ENCODE results near the gene TAF1L.

DNA sequence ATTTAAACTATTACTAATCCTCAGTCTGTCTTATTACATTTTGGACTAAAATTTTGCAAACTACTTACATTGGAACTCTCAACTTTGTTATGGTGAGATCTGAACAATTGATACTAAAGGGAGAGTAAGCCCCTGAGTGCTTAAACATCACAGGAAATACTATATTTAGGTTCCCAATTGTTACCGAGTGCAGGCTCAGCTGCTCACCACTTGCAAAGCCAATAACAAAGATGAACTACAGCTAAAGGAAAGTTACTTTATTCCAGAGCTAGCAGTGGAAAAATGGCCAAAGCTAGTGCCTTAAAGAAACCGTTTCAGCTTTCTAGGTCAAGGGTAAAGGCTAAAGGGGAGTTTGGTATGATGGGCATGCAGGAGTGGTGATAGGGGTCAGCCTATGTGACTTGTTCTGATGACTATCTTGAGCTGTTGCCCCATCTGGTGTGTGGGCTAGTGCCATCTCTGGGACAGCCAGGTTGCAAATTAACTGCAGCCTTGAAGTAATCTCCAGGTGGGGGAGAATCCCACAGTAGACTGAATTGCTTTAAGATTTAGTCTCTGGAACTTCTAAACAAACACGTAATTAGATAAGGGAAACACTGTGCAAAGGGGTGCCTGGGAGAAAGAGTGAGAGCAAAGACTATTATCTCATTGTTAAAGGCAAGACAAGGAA lies 54.7 kb downstream of the TAF1L start:
- TF ChIP-seq CTCF (IDR thresholded peaks at IDR 0.05; ENCODE audit: low read depth, low read length, poor library complexity, severe bottlenecking) (no peak), EZH2phosphoT487 (IDR thresholded peaks at IDR 0.05; ENCODE audit: borderline replicate concordance, low read length) (no peak)
